Neural progenitor cell (in vitro differentiated cells): Measurements from ENCODE around the gene TMEM37.

Source experiments
- EZH2 ChIP-seq: fragments of 200-600 bp; sonication (generic); IDR thresholded peaks from 2 replicates; pipeline ENCODE4 v1.6.1; 2017; ENCODE audit warnings: antibody characterized with exemption, mild to moderate bottlenecking, moderate library complexity
- EZH2phosphoT487 ChIP-seq: fragments of 200-600 bp; sonication (generic); IDR thresholded peaks from 2 replicates; pipeline ENCODE4 v1.6.1; 2017; ENCODE audit warnings: antibody characterized with exemption
- TF ChIP-seq, protein P1 (sequence below): fragments of 200-600 bp; sonication (generic); IDR thresholded peaks from 2 replicates; pipeline ENCODE4 v1.5.1; 2017; ENCODE audit warnings: antibody characterized with exemption, mild to moderate bottlenecking

DNA sequence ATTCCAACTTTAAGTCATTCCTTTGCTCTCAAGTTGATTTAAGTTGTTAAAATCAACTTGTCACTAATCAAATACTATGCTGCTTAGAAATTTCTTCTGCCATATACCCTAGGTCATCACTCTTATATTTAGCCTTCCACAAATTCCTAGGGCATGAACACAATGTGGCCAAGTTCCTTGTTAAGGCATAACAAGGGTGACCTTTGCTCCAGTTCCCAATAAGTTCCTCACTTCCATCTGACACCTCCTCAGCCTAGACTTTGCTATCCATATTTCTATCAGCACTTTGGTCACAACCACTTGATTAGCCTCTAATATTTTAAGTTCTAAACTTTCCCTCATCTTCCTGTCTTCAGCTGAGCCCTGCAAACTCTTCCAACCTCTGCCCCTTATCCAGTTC, 9.9 kb upstream of the TMEM37 start:
- TF ChIP-seq, protein P1, sequence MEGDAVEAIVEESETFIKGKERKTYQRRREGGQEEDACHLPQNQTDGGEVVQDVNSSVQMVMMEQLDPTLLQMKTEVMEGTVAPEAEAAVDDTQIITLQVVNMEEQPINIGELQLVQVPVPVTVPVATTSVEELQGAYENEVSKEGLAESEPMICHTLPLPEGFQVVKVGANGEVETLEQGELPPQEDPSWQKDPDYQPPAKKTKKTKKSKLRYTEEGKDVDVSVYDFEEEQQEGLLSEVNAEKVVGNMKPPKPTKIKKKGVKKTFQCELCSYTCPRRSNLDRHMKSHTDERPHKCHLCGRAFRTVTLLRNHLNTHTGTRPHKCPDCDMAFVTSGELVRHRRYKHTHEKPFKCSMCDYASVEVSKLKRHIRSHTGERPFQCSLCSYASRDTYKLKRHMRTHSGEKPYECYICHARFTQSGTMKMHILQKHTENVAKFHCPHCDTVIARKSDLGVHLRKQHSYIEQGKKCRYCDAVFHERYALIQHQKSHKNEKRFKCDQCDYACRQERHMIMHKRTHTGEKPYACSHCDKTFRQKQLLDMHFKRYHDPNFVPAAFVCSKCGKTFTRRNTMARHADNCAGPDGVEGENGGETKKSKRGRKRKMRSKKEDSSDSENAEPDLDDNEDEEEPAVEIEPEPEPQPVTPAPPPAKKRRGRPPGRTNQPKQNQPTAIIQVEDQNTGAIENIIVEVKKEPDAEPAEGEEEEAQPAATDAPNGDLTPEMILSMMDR: no peak
- TF ChIP-seq EZH2: no peak
- no peak for TF ChIP-seq EZH2phosphoT487
